Heart right ventricle (tissue), 16 donors: ENCODE measurements around the gene HMCN1. TPM values are rescaled to one million over a fixed set of nuclear protein-coding genes. Genes with fewer than 3 reads are reported as not detected.

Experiments
- ATAC-seq, 8 donors: fragments of 200-7000 bp; cut with Tn5 transposase; one replicate each; pipeline ENCODE4 v1.9.1; 2020; ENCODE audit warnings: mild to moderate bottlenecking in 8 of 8, moderate library complexity in 8 of 8, moderate number of reproducible peaks in 1 of 8
- DNase-seq, 2 donors: peaks; one replicate each; pipeline ENCODE4 v3.0.0-alpha.2; 2020
- H3K27ac ChIP-seq, 10 donors: fragments of 200-600 bp; sonication (generic) in 2 of 10; one replicate each; pipeline versions ENCODE4 v1.5.0 to v1.8.0; 2020 to 2022; ENCODE audit warnings: mild to moderate bottlenecking in 3 of 10
- H3K27me3 ChIP-seq, 7 donors: fragments of 200-600 bp; one replicate each; pipeline ENCODE4 v1.8.0; 2021 to 2022; ENCODE audit warnings: mild to moderate bottlenecking in 2 of 7
- H3K36me3 ChIP-seq, 9 donors: fragments of 200-600 bp; sonication (generic) in 1 of 9; one replicate each; pipeline versions ENCODE4 v1.5.0 to v1.8.0; 2020 to 2022; ENCODE audit warnings: mild to moderate bottlenecking in 2 of 9
- H3K4me1 ChIP-seq, 9 donors: fragments of 200-600 bp; sonication (generic) in 1 of 9; one replicate each; pipeline versions ENCODE4 v1.5.0 to v1.8.0; 2020 to 2022; ENCODE audit warnings: mild to moderate bottlenecking in 4 of 9
- H3K4me3 ChIP-seq, 10 donors: fragments of 200-600 bp; sonication (generic) in 2 of 10; one replicate each; pipeline versions ENCODE4 v1.5.0 to v1.8.0; 2020 to 2022; ENCODE audit warnings: mild to moderate bottlenecking in 7 of 10, moderate library complexity in 2 of 10
- H3K9me3 ChIP-seq, 11 donors: fragments of 200-600 bp in 10 of 11; sonication (generic) in 2 of 11; one replicate each; pipeline versions ENCODE4 v1.5.0 to v1.8.0; 2013 to 2022; ENCODE audit warnings: mild to moderate bottlenecking in 2 of 11, control low read depth in 1 of 11, moderate library complexity in 1 of 11
- WGBS, 2 donors: extraction: QIAGEN DNeasy Blood & Tissue Kit; methylation state at CpG; one replicate each; pipeline ENCODE4 v1.1.7; 2013; ENCODE audit warnings: inconsistent platforms in 1 of 2; 5-methylcytosine and 5-hydroxymethylcytosine counted together
- intact Hi-C, 10 donors: fragments of 100-400 bp; cut with DNase I; formaldehyde crosslinking; loops; one replicate each; pipeline versions ENCODE4 v1.11.1 to v1.14.2; 2022
- polyA plus RNA-seq, 2 donors: library from polyadenylated mRNA; stranded (reverse); fragments of 200-250 nt; gene quantifications; one replicate each; pipeline ENCODE4 v1.2.3, GENCODE V29; 2013
- total RNA-seq, 10 donors: library from RNA; stranded (reverse); fragmentation: NEBNext Ultra II Directional in 3 of 10; extraction: Animal tissue kit (Norgen Biotek cat#: 25700) in 3 of 10; gene quantifications; one replicate each; pipeline versions ENCODE4 v1.2.1 to v1.2.4, GENCODE V29; 2021 to 2023
- TF ChIP-seq, protein P1 (sequence below), 9 donors: fragments of 200-600 bp; sonication (generic) in 2 of 9; IDR thresholded peaks; one replicate each; pipeline versions ENCODE4 v1.5.0 to v1.8.0; 2021 to 2022; ENCODE audit warnings: antibody characterized with exemption in 9 of 9, mild to moderate bottlenecking in 5 of 9, moderate library complexity in 1 of 9
- donor health status: Arrhythmogenic right ventricular cardiomyopathy.
- donor health status: ischemic (EF 13 %, LVEDD 7.1; RV severe dilation, severe dysfunction).
- donor health status: healthy with polysubstance abuse.
- donor health status: DM: no; HTN: yes; CAD: no.
- donor health status: DM: no; HTN: no; CAD: no.
- donor health status: ischemic (EF 25% LVEDD 6.9; RV normal size, moderate dysfunction).
- donor health status: ischemic (EF 25% LVEDD 5.7; RV mildly dilated, moderate dysfunction).
- donor health status: healthy.
- donor health status: DM: yes; HTN: yes; CAD: no.
- donor health status: Ischemic cardiomyopathy.
- donor health status: ischemic (EF 35%, LVEDD 5.7; RV mildly dilated, moderate dysfunction).
- donor health status: nonischemic (EF 11% LVEDD 7.7; RV severe dilation, severe dysfunction).
- donor health status: DM: yes; HTN: yes; CAD: no.
- donor health status: PGD.
- donor health status: ischemic (EF 29% LVEDD 5.4; RV normal size, mild dysfunction).
- donor health status: nonischemic (EF 23%, LVEDD 6.1; RV moderate dilation, normal function).

Gene HMCN1
- total and polyA plus RNA-seq, 12 donors: 3.4 to 12.4 (median 6.2) TPM

DNA sequence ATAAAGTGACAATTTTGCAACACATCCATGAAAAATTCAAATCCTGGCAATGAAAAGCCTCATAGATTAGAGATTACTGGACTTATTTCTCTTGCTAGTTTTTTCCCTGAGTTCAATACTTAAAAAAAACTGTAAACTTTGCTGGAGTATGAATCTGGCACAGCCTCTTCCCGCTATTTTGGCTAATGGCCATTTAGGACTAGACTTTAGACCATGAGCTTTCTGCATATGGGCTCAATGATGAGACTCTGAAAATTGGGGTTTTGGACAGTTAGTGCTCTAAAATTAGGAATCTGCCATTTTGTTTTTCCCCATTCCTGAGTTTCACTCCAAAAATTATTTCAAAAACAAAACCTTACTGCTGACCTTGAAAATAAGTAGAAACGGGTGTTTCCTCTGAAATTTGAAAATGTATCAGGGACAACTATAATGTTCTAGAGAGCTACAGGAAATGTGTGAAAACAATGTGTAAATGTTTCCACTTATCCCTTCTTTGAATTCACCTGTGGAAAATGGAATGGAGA, 137.5 kb downstream of the HMCN1 start:
- intact Hi-C loops: no loop called here
- H3K36me3 ChIP-seq: peaks cover 0 to 2% (median 0%) of the 10 kb centered on the region in 9 donors
- WGBS, 2 donors: 69 to 73% methylated on average over 2 of the region's 2 CpGs

DNA sequence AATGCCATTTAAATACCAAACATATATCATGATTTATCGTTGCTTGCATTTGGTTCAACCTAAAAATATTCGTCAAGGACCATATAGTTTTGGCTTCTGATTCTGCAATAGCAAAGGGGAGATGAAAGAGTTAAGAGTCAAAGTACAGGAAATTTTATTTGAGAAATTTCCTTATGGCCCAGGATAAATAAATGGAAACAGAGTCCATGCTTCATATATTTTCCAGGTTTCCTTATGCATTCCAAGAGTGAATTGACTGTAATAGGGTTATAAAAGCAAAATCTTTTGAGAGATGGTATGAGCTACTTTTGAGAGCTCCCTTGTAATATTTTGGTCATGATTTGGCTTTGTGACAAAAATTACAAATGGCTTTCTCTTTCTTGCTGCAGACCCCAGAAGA, 140.1 kb downstream of the HMCN1 start:
- H3K9me3 ChIP-seq: peaks cover 0 to 7% (median 0%) of the 10 kb centered on the region in 11 donors
- TF ChIP-seq, protein P1, sequence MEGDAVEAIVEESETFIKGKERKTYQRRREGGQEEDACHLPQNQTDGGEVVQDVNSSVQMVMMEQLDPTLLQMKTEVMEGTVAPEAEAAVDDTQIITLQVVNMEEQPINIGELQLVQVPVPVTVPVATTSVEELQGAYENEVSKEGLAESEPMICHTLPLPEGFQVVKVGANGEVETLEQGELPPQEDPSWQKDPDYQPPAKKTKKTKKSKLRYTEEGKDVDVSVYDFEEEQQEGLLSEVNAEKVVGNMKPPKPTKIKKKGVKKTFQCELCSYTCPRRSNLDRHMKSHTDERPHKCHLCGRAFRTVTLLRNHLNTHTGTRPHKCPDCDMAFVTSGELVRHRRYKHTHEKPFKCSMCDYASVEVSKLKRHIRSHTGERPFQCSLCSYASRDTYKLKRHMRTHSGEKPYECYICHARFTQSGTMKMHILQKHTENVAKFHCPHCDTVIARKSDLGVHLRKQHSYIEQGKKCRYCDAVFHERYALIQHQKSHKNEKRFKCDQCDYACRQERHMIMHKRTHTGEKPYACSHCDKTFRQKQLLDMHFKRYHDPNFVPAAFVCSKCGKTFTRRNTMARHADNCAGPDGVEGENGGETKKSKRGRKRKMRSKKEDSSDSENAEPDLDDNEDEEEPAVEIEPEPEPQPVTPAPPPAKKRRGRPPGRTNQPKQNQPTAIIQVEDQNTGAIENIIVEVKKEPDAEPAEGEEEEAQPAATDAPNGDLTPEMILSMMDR (IDR thresholded peaks at IDR 0.05): no peak
- intact Hi-C loops: no loop called here
- no peak overlapping the region for H3K27ac ChIP-seq
- no peak for DNase-seq
- H3K4me3 ChIP-seq: no peak overlapping the region
- ATAC-seq: no peak
- 89 to 92% methylated on average over 2 of the region's 2 CpGs for WGBS, 2 donors
- peaks cover 0 to 3% (median 0%) of the 10 kb centered on the region in 9 donors for H3K4me1 ChIP-seq
- H3K27me3 ChIP-seq: no peaks in the 10 kb centered on the region
- no peaks in the 10 kb centered on the region for H3K36me3 ChIP-seq

More for the DNA sequence above, 137.5 kb downstream of the HMCN1 start:
- DNase-seq (no peak), ATAC-seq (no peak)
- H3K27me3 ChIP-seq: no peaks in the 10 kb centered on the region
- peaks cover 0 to 5% (median 0%) of the 10 kb centered on the region in 11 donors for H3K9me3 ChIP-seq
- peak overlapping the region in 1 of 10 donors; percentile 16 for H3K27ac ChIP-seq
- TF ChIP-seq, protein P1 (IDR thresholded peaks at IDR 0.05): no peak
- H3K4me1 ChIP-seq: peaks cover 0 to 8% (median 0%) of the 10 kb centered on the region in 9 donors
- H3K4me3 ChIP-seq: no peak overlapping the region

DNA sequence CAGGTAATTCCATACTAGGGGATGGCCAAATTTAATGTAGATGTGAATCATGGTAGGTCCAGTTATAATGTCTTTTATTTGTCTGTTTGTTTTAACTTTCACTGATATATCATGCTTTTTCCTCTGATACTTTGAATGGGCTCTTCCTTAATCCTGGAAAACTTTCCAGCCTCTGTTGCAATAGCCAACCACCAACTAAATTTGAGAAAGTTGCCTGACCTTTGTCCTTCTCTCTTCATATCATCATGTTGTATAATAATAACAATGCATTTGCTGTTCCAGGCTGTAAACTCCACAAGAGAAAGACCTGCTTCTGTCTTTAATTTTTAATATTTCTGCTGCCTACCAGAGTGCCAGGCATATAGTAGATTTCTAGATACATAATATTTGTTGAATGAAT, 146.1 kb downstream of the HMCN1 start:
- H3K27ac ChIP-seq: no peak overlapping the region
- ATAC-seq (no peak), DNase-seq (no peak)
- TF ChIP-seq, protein P1 (IDR thresholded peaks at IDR 0.05): no peak
- H3K4me3 ChIP-seq: no peak overlapping the region
- intact Hi-C loops: no loop called here
- H3K4me1 ChIP-seq: no peaks in the 10 kb centered on the region
- H3K36me3 ChIP-seq: no peaks in the 10 kb centered on the region
- H3K9me3 ChIP-seq: peaks cover 0 to 14% (median 0%) of the 10 kb centered on the region in 11 donors
- no peaks in the 10 kb centered on the region for H3K27me3 ChIP-seq

DNA sequence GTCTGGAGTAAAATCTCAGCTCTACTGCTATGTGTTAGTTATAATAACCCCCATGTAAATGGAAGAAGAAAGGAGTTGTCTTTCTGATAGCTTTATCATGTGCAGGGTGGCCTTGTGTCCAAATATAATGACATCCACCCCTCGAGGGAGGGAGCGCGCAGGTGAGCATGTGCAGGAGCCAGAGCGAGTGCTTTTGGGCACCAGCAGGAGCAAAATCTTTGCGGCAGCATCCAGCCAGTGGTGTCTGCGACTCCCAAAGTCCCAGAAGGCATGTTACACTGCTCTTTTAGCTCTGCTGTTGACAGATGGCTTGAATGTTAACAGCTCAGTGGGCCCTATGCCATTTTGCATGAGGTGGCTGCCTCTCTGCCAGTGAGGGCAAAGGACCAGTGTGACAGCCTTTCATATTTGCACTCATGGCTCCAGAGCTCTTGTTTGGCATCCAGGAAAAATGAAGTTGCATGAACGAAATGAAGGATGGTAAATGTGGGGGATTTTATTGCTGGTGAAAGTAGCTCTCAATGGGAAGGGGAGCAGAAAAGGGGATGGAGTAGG, 146.7 kb downstream of the HMCN1 start:
- Histone ChIP-seq H3K27ac (no peak overlapping the region), H3K9me3 (peaks cover 0 to 14% (median 0%) of the 10 kb centered on the region in 11 donors), H3K4me1 (no peaks in the 10 kb centered on the region), H3K36me3 (no peaks in the 10 kb centered on the region), H3K27me3 (no peaks in the 10 kb centered on the region), H3K4me3 (no peak overlapping the region)
- DNase-seq (peak in 1 of 2 donors; percentile 15), ATAC-seq (peak in 3 of 8 donors; percentile 64 to 71 (median 67))
- intact Hi-C loops: no loop called here
- 79 to 83% methylated on average over 7 of the region's 7 CpGs for WGBS, 2 donors
- TF ChIP-seq, protein P1 (IDR thresholded peaks at IDR 0.05): no peak
